HL-60 (cell line): ENCODE measurements around the gene MAP3K7.

Source experiments
- DNase-seq, 2 experiments: peaks; one replicate each; pipeline ENCODE4 v3.0.0-alpha.2; 2010 to 2020; ENCODE audit warnings: low read depth in 1 of 2, low spot score in 1 of 2
- H3K27ac ChIP-seq: fragments of 250-450 bp; sonication (Bioruptor Pico); replicated peaks from 2 replicates; pipeline ENCODE4 v1.5.1; 2020; ENCODE audit warnings: mild to moderate bottlenecking, moderate library complexity
- H3K27me3 ChIP-seq: fragments of 250-450 bp; sonication (Bioruptor Pico); 2 replicates; pipeline ENCODE4 v1.5.1; 2021; ENCODE audit warnings: mild to moderate bottlenecking, moderate library complexity; ENCODE audit not compliant: insufficient read depth, poor library complexity, severe bottlenecking
- H3K4me3 ChIP-seq: replicated peaks from 2 replicates; pipeline ENCODE4 v1.5.1; 2011; ENCODE audit warnings: mild to moderate bottlenecking, control low read depth, low read length; ENCODE audit not compliant: insufficient read depth
- CTCF ChIP-seq: IDR thresholded peaks from one replicate; pipeline ENCODE4 v1.5.1; 2011; ENCODE audit warnings: low read length, control low read depth, inconsistent platforms; ENCODE audit not compliant: insufficient read depth
- GABPA ChIP-seq: IDR thresholded peaks from 2 replicates; pipeline ENCODE4 v1.6.1; 2012; ENCODE audit warnings: low read depth
- POLR2AphosphoS5 ChIP-seq: IDR thresholded peaks from 2 replicates; pipeline ENCODE4 v1.6.1; 2012; ENCODE audit warnings: low read depth
- SPI1 ChIP-seq: IDR thresholded peaks from 2 replicates; pipeline ENCODE4 v1.6.1; 2012; ENCODE audit warnings: low read depth, mild to moderate bottlenecking, borderline replicate concordance
- TF ChIP-seq, protein P1 (sequence below): IDR thresholded peaks from 2 replicates; pipeline ENCODE4 v1.6.1; 2012; ENCODE audit warnings: low read depth; ENCODE audit not compliant: insufficient replicate concordance

The MAP3K7 gene

DNA sequence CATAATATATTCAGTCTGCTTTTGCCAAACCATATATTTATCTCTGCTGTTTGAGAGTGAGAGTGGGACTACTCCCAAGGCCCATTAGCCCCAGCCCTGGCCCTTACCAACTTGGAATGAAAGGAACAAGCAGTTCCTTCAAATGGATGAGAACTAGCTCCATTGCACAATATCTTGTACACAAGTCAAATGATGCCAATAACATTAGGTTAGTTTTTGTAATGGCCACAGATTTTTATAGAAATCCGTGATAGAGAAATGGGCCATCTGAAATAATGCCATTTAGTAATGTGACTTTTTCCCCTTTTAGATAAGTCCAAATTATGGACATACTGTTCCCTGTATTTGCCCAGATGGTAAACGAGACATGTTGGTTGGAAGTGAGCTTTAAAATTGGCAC is 117.0 kb downstream of the MAP3K7 start:
- Histone ChIP-seq H3K4me3 (no peak overlapping the region), H3K27ac (no peak overlapping the region), H3K27me3 (no peaks in the 10 kb centered on the region)
- no peak for DNase-seq
- TF ChIP-seq CTCF (no peak), POLR2AphosphoS5 (no peak), SPI1 (no peak), GABPA (no peak)
- TF ChIP-seq, protein P1, sequence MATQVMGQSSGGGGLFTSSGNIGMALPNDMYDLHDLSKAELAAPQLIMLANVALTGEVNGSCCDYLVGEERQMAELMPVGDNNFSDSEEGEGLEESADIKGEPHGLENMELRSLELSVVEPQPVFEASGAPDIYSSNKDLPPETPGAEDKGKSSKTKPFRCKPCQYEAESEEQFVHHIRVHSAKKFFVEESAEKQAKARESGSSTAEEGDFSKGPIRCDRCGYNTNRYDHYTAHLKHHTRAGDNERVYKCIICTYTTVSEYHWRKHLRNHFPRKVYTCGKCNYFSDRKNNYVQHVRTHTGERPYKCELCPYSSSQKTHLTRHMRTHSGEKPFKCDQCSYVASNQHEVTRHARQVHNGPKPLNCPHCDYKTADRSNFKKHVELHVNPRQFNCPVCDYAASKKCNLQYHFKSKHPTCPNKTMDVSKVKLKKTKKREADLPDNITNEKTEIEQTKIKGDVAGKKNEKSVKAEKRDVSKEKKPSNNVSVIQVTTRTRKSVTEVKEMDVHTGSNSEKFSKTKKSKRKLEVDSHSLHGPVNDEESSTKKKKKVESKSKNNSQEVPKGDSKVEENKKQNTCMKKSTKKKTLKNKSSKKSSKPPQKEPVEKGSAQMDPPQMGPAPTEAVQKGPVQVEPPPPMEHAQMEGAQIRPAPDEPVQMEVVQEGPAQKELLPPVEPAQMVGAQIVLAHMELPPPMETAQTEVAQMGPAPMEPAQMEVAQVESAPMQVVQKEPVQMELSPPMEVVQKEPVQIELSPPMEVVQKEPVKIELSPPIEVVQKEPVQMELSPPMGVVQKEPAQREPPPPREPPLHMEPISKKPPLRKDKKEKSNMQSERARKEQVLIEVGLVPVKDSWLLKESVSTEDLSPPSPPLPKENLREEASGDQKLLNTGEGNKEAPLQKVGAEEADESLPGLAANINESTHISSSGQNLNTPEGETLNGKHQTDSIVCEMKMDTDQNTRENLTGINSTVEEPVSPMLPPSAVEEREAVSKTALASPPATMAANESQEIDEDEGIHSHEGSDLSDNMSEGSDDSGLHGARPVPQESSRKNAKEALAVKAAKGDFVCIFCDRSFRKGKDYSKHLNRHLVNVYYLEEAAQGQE: no peak

- Histone ChIP-seq H3K27ac (no peak overlapping the region), H3K27me3 (no peaks in the 10 kb centered on the region), H3K4me3 (no peak overlapping the region)
- TF ChIP-seq, protein P1: no peak
- TF ChIP-seq CTCF (no peak), SPI1 (no peak), GABPA (no peak), POLR2AphosphoS5 (no peak)
- no peak for DNase-seq
These were observed 118.0 kb downstream of the MAP3K7 start for GRCh38 chr6:90468859-90469258.

GRCh38 chr6:90468080-90468479 is 118.8 kb downstream of the MAP3K7 start:
- no peak for DNase-seq
- TF ChIP-seq SPI1: no peak
- no peak for TF ChIP-seq POLR2AphosphoS5
- TF ChIP-seq CTCF: no peak
- no peak for TF ChIP-seq GABPA
- TF ChIP-seq, protein P1: no peak
- H3K4me3 ChIP-seq: no peak overlapping the region
- H3K27ac ChIP-seq: no peak overlapping the region
- no peaks in the 10 kb centered on the region for H3K27me3 ChIP-seq
